GM12873 (cell line): ENCODE measurements around the gene PKIB.

ENCODE experiments used
- TF ChIP-seq, protein P1 (sequence below): IDR thresholded peaks from 2 replicates; pipeline ENCODE4 v1.5.1; 2012; ENCODE audit warnings: low read depth, mild to moderate bottlenecking, moderate library complexity, low read length, control low read depth; ENCODE audit not compliant: insufficient read depth; ENCODE audit errors: missing control alignments

The PKIB gene

DNA sequence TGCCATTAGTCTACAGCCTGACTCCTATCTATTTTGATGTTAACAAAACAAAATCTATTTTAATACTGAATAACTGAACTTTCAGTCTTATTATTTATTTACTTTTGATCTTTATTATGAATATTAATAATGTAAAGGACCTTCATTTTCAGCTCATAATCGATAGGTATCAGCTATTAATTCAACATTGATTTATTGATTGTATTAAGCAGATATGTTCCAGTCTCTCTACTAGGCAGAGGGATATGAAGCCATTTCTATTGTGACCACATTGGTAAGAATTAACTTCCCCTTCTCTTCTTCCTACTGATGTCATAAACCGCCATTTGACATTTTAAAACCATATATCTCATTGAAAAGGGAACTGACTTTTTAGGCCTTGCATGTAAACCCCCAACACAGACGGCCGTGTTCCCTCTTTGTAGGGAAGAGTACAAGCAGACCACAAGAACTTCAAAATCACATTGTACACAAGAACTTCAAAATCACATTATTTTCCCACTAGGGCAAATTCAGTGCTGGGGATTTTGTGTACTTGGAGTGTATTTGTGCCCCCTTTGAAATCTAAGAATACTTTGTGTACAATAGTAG lies 99.8 kb downstream of the PKIB start:
- TF ChIP-seq, protein P1, sequence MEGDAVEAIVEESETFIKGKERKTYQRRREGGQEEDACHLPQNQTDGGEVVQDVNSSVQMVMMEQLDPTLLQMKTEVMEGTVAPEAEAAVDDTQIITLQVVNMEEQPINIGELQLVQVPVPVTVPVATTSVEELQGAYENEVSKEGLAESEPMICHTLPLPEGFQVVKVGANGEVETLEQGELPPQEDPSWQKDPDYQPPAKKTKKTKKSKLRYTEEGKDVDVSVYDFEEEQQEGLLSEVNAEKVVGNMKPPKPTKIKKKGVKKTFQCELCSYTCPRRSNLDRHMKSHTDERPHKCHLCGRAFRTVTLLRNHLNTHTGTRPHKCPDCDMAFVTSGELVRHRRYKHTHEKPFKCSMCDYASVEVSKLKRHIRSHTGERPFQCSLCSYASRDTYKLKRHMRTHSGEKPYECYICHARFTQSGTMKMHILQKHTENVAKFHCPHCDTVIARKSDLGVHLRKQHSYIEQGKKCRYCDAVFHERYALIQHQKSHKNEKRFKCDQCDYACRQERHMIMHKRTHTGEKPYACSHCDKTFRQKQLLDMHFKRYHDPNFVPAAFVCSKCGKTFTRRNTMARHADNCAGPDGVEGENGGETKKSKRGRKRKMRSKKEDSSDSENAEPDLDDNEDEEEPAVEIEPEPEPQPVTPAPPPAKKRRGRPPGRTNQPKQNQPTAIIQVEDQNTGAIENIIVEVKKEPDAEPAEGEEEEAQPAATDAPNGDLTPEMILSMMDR = no peak

DNA sequence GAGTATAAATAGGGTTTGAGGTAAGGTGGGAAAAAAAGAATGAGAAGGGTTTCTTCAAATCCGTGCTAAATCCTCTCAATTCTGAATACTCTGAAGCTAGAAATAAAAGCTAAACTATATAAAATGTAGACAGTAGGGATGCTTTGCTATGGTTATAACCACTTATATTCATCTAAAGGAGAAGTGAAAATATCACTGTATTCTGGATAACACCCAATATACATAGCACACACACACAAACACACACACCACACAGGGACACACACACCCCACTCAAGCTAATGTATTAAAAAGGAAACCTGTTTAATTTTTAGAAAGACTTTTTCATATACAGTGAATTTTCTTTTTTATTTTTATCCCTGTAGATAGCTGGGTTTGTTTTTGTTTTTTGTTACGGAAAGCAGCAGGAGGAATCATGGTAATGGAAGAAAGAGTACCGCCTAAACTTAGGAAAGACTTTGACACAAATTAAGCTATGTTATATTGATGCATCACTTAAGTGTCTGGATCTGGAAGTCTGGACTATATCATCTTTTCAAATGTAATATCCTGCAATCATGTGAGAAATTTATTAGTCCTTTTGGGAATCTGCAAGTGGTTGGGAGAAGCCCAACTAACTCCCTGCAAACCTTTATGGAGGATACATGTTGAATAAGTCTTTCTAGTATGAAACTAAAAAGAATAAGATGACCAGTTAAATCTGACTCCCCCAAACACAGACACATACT lies 100.9 kb downstream of the PKIB start:
- TF ChIP-seq, protein P1 = no peak

DNA sequence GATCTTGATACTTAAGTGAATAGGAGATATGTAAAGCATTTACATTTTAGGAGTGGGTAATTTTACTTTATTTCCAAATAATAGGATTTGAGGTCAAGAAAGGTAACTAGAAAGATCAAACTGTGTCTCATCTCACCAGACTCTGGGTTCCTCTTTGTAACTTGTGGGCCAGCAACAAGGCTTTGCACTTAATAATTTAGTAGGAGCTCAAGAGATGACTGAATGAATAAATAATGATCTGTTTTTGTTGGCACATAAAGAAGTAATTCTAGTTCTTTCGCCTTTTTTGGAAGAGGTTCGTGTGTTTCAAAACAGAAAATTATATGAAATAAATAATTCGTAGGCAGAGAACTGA lies 101.9 kb downstream of the PKIB start:
- TF ChIP-seq, protein P1 = no peak

DNA sequence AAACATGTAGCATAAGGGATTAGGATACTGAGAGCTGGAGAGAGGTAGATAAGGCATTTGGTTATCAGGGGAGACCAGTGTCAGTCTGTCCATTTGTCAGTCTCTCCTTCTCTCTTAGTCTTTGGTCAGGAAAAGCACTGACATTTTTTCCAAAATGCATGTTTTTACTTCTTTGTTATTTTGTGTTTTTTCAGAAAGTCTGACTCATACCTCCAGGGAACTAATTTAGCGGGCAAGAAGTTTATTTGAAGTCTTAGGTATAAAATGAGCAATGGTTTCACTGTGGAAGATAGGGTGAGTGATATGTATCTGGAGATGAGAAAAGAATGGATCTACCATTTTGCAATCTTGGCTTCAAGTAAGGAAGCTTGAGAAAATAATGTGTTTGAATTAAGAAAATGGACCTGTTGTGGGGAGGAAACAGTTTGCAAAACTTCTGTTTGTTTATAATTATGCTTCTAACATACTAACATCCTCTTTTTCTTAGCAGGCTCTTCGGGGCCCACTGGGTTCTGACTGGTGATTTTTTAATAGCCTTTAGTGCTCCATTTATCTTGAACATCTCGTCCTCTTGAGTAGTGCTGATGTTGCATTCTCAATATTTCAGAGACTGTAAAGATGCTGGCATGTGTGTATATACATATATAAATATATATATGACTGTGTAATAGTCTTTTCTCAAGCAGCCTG lies 102.4 kb downstream of the PKIB start:
- TF ChIP-seq, protein P1 = no peak

DNA sequence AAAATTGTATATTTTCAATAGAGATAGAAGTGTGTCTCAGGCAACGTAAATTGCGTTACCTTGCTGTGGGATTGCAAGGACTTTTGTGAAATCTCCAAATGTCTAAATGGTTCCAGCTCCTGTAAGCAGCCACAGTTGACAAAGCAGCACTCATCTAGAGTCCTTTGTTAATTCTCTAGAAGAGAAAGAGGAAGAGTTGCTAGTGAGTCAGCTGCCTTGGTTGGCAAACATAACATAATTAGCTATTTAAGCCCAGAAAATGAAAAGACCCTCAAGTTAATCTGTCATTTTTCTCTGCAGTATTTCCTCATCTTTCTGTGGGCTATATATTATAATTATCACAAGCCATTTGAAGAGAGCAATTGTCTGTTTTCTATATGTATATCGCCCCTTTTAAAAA lies 102.9 kb downstream of the PKIB start:
- TF ChIP-seq, protein P1 = no peak

DNA sequence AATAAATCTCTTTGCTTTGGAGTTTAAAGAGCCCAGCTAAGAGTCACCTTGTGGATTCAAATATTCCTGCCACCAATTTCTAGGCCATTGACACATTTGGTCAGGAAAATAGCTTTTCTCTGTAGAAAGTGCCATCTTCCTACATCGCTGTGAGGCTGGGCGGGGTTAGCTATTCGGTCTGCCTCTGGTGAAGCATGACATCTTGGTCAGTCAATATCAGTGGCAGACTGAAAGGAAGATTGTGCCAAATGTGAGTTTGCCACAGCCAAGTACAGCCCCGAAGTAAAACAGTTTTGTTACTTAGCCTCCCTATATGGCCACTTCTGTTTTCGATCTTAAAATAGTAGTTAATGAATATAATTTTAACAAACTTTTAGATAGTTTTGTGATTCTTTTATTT lies 103.9 kb downstream of the PKIB start:
- TF ChIP-seq, protein P1 = no peak

DNA sequence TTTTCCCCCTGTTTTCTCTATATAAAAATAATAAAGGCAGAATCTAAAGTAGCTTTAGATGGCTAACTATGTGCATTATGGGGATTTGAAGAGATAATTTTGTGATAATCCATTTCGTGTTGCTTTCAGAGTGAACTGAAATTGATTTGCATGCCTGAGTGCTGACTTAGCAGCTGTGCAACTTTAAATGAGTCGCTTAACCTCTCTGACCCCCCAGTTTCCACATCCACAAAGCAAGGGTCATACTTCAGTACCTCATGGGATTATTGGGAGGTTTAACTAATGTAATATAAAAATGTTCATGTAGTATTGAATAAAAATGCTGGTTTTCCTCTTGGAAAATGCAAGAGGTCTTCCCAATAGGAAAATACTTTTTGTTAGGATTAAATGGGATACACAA lies 105.5 kb downstream of the PKIB start:
- TF ChIP-seq, protein P1 = no peak
